Measurements from ENCODE around the gene CC2D1A.

DNA sequence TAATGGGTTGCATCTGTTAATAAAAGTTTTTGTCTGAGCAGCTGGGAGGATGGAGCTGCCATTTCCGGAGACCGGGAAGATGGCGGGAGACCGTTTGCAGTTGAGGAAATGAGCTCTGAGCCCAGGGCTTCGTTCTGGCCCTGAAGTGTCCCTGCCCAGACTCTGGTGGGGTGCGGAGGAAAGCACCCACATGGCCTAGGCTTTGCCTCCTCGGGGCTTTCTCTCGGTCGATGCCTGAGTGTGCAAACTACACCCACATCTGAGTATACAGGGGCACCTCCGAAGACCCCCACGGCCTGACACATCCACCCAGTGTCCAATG, 44.6 kb upstream of the CC2D1A start:
- TF ChIP-seq POLR2AphosphoS5 (IDR thresholded peaks at IDR 0.05), result no peak
- TF ChIP-seq, protein P1, sequence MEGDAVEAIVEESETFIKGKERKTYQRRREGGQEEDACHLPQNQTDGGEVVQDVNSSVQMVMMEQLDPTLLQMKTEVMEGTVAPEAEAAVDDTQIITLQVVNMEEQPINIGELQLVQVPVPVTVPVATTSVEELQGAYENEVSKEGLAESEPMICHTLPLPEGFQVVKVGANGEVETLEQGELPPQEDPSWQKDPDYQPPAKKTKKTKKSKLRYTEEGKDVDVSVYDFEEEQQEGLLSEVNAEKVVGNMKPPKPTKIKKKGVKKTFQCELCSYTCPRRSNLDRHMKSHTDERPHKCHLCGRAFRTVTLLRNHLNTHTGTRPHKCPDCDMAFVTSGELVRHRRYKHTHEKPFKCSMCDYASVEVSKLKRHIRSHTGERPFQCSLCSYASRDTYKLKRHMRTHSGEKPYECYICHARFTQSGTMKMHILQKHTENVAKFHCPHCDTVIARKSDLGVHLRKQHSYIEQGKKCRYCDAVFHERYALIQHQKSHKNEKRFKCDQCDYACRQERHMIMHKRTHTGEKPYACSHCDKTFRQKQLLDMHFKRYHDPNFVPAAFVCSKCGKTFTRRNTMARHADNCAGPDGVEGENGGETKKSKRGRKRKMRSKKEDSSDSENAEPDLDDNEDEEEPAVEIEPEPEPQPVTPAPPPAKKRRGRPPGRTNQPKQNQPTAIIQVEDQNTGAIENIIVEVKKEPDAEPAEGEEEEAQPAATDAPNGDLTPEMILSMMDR (IDR thresholded peaks at IDR 0.05), result no peak
- TF ChIP-seq POLR2A (IDR thresholded peaks at IDR 0.05), result no peak
